ENCODE data around the gene RNF7. TPM values are rescaled to one million over a fixed set of nuclear protein-coding genes. Genes with fewer than 3 reads are reported as not detected.
A peak's percentile ranks its signal among the peaks of the same experiment; 100 is the strongest.

The RNF7 gene
- total and polyA plus RNA-seq, 2 of the 8 experiments (the other 6 are each of a cell fraction or from before 2014, with no cell fraction given): 78.4 to 113 TPM

DNA sequence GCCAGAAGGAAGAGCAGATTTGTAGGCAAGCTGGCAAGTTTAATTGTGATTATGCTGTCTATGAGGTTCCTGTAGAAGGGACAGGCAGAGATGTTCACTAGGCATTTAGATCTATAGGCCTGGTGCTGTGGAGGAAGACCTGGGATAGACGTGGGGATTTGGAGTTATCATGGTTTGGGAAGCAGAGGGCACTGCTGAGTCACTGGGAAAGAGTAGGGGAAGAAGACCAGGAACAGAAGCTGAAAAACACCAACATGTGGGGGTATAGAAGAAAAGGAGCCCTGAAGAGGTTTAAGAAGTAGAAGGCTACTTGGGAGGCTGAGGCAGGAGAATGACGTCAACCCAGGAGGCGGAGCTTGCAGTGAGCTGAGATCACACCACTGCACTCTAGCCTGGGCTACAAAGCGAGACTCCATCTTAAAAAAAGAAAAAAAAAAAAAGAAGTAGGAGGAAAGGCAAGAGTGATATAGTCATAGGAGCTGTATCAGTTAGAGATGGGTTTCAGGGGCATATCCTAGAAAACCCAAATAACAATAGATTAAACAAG is 44.4 kb downstream of the RNF7 start:
- Histone ChIP-seq H3K23ac (ENCODE audit: insufficient read length) (no peak overlapping the region), H3K79me2 (ENCODE audit: control insufficient read depth in 1 of 2, insufficient read depth in 2 of 2, low read length in 2 of 2) (no peaks in the 10 kb centered on the region), H3K18ac (ENCODE audit: extremely low read depth, low read length) (no peak overlapping the region), H3K79me1 (ENCODE audit: low read depth, low read length) (no peaks in the 10 kb centered on the region), H3K27ac (ENCODE audit: low read depth, low read length) (no peak overlapping the region), H2AK5ac (ENCODE audit: low read depth, low read length) (no peak overlapping the region), H3K9ac (replicated peaks in 1 of 4; ENCODE audit: extremely low read depth in 1 of 4, low read depth in 3 of 4, low read length in 3 of 4) (no peak overlapping the region), H3K9me3 (ENCODE audit: insufficient read depth in 2 of 2, low read depth in 1 of 2, low read length in 1 of 2) (no peaks in the 10 kb centered on the region), H3K4me3 (ENCODE audit: extremely low read depth in 1 of 4, insufficient read depth in 2 of 4, low read depth in 3 of 4, low read length in 4 of 4) (no peak overlapping the region), H3K36me3 (ENCODE audit: control insufficient read depth in 2 of 4, insufficient read depth in 4 of 4, low read length in 3 of 4) (no peaks in the 10 kb centered on the region), H3K4me1 (replicated peaks in 1 of 4; ENCODE audit: control insufficient read depth in 3 of 4, insufficient read depth in 4 of 4, low read length in 3 of 4) (no peaks in the 10 kb centered on the region), H2BK20ac (ENCODE audit: low read length) (no peak overlapping the region), H2BK5ac (ENCODE audit: low read depth, low read length) (no peak overlapping the region), H3K4me2 (ENCODE audit: insufficient read depth in 1 of 2, low read depth in 2 of 2, low read length in 2 of 2) (no peak overlapping the region), H2BK15ac (ENCODE audit: low read length) (no peak overlapping the region), H4K8ac (ENCODE audit: extremely low read depth, insufficient read depth, low read length) (no peak overlapping the region), H2AFZ (ENCODE audit: low read length) (no peak overlapping the region; the same call in 1 of the 2 replicates), H2BK120ac (replicated peaks; ENCODE audit: low read depth, low read length) (no peak overlapping the region), H3K14ac (ENCODE audit: insufficient read length) (no peak overlapping the region), H4K20me1 (replicated peaks in 1 of 2; ENCODE audit: control insufficient read depth in 1 of 2, insufficient read depth in 2 of 2, low read length in 2 of 2) (no peaks in the 10 kb centered on the region), H4K5ac (ENCODE audit: insufficient read length, low read depth, low read length) (no peak overlapping the region), H3K27me3 (replicated peaks in 1 of 4; ENCODE audit: control insufficient read depth in 3 of 4, extremely low read depth in 1 of 4, insufficient read depth in 3 of 4, low read length in 3 of 4) (no peaks in the 10 kb centered on the region; a peak in 1 of 7 replicates), H3K23me2 (ENCODE audit: low read depth, low read length) (no peaks in the 10 kb centered on the region), H2BK12ac (ENCODE audit: low read depth, low read length) (no peak overlapping the region), H3K4ac (replicated peaks; ENCODE audit: insufficient read length, low read depth, low read length) (no peak overlapping the region), H4K91ac (replicated peaks; ENCODE audit: insufficient read length, low read length) (no peak overlapping the region), H3K56ac (replicated peaks; ENCODE audit: insufficient read length, low read depth, low read length) (no peak overlapping the region)
- DNase-seq (ENCODE audit: low read depth in 1 of 2, low spot score in 2 of 2) (no peak), FAIRE-seq (no peak)
- POLR2A ChIA-PET (ENCODE audit: partially characterized antibody): interaction anchor here (1.3 kb wide), 1 partner anchor 95 kb away, joined by 4 read pairs; no protein-coding TSS in a partner anchor
- WGBS, 2 experiments (ENCODE audit: extremely low coverage in 1 of 2, insufficient coverage in 1 of 2, insufficient read length in 1 of 2, insufficient replicate concordance in 2 of 2, low coverage in 1 of 2, low lambda C conversion rate in 2 of 2, missing lambda C conversion rate in 1 of 2): 56% methylated on average over 4 of the region's 4 CpGs; no CpG with 5 or more reads in 1 of the 2 experiments
- TF ChIP-seq HDAC6 (IDR thresholded peaks at IDR 0.05; ENCODE audit: low read depth, low read length) (no peak), RAD21 (IDR thresholded peaks at IDR 0.05 in 1 of 2, conservative IDR thresholded peaks at IDR 0.05 in 1 of 2; ENCODE audit: low read depth in 2 of 2, low read length in 2 of 2) (peak; percentile 59 to 71), BRCA1 (IDR thresholded peaks at IDR 0.05; ENCODE audit: low read depth, low read length) (no peak), CTCF (IDR thresholded peaks at IDR 0.05; ENCODE audit: control extremely low read depth in 1 of 3, insufficient read depth in 1 of 3, low read depth in 1 of 3, low read length in 3 of 3) (peak; percentile 33 to 52 (median 43)), BACH1 (IDR thresholded peaks at IDR 0.05; ENCODE audit: low read length) (no peak)
- CTCF ChIA-PET (ENCODE audit: partially characterized antibody): interaction anchor here (0.8 to 3.5 kb wide), 19 partner anchors 9 to 169 kb away, joined by 3 to 19 read pairs (median 5); partner anchors contain the start of genes GRK7 and RNF7
